Renal pelvis (tissue), 4 donors: ENCODE measurements around the gene ITIH3. TPM values are rescaled to one million over a fixed set of nuclear protein-coding genes. Genes with fewer than 3 reads are reported as not detected.

Experiments
- DNase-seq: peaks from one replicate; pipeline ENCODE4 v3.0.0-alpha.2; 2013
- polyA plus RNA-seq, 3 donors: library from polyadenylated mRNA; unstranded; fragments of 120-200 nt; gene quantifications; one replicate each; pipeline ENCODE4 v1.2.1, GENCODE V29; 2013; ENCODE audit not compliant: insufficient read length in 3 of 3

ITIH3 gene
- polyA plus RNA-seq, 3 donors: 5.5 to 9.5 (median 5.7) TPM

DNA sequence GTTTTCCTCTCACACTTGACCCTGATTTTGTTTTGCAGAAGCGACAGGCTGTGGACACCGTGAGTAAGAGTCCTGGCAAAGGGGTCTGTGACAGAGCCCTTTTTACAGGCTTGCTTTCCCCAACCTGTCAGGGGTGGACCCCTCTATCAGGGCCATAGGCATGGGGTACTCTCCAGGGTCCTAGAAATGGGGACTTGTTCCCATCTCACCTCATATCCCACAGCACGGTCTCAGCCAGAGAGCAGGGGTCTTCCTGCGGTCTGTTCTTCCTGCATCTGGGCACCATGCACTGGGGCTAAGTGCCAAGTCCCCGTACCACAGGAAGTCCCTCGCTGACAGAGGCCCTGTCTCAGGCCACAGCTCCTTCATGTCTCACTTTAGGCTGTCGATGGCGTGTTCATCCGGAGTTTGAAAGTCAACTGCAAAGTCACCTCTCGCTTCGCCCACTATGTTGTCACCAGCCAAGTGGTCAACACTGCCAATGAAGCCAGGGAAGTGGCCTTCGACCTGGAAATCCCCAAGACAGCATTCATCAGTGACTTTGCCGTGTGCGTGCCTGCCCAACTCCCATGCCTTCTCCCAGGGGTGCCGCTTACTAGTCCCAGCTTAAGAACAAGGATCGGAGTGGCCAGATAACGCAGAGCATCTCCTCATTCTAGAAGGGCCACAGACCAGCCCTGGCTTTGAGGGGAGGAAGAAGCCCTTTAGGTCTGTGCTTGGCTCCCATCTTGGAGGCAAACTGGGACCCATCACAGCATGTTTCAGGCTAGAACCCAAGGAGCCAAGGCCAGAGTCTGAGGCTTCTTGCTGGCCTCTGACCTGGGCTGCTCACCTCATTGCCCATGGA lies 16.4 kb upstream of the ITIH3 start:
- DNase-seq: no peak

DNA sequence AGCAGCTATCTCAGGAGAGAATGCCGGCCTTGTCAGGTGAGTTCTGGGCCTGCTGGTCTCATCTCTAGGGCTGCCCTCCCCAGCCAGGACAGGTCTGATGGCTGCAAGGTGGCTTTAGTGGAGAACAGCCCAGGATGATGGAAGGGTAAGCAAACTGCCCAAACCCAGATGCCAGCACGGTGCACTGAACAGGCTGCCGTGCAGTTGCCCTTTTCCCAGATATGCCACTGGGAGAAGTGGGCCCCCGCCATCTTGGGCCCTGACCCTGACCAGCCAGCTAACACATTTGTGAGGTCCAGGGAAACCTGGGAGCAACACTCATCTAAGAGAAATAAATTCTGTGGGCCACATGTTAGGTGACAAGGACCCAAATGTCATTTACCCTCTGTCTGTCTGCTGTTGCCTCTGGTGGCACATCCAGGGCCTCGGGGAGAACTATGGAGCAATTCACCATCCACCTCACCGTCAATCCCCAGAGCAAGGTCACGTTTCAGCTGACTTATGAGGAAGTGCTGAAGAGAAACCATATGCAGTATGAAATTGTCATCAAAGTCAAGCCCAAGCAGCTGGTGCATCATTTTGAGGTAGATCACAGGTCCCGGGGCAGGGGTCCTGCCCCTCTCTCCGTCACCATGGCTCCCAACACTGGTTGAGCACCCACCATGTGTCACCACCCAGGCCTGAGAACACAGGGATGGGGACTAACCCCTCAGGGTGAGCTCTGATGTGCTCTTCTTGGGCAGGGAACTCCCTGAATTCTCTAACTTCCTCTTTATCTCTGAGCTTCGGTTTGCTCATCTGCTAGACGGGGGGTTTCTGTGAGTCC lies 15.4 kb upstream of the ITIH3 start:
- no peak for DNase-seq

DNA sequence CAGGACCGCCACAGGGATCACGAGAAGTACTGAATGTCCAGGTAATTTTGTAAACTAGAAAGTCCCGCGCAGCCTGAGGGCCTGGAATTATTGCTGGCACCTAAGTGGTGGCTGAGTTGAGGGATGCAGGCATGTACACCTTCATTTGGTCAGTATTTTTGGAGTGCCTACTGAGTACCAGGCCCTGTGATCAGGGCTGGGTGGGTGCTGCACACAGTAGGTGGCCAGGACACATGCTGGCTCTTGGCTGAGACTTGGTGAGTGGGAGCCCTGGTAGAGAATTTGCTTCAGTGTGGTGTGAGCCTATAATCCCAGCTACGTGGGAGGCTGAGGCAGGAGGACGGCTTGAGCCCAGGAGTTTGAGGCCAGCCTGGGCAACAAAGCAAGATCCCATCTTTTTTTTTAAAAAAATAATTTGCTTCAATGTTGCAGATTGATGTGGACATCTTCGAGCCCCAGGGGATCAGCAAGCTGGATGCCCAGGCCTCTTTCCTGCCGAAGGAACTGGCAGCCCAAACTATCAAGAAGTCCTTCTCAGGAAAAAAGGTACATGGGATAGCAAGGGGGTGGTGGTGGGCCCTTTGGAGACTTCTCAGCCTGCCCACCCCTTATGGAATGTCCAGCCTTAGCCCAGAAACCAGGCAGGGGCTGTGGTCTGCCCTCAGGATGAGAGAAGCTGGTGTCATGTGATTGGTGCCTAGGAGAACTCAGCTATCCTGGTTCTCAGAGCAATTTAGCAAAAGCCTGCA lies 14.6 kb upstream of the ITIH3 start:
- DNase-seq: no peak

DNA sequence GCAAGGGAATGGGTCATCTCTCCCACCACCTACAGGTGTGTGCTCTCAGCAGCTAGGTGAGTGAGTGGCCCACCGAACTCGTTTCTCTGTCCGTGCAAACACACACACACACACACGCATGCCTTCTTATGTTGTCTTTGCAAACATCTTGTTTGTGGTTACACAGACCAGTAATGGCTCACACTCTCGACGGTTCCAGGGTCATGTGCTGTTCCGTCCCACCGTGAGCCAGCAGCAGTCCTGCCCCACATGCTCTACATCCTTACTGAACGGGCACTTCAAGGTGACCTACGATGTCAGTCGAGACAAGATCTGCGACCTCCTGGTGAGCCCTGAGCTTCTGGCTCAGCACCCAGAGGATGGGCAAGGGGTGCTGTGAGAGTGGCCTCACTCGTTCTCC lies 12.9 kb upstream of the ITIH3 start:
- no peak for DNase-seq

DNA sequence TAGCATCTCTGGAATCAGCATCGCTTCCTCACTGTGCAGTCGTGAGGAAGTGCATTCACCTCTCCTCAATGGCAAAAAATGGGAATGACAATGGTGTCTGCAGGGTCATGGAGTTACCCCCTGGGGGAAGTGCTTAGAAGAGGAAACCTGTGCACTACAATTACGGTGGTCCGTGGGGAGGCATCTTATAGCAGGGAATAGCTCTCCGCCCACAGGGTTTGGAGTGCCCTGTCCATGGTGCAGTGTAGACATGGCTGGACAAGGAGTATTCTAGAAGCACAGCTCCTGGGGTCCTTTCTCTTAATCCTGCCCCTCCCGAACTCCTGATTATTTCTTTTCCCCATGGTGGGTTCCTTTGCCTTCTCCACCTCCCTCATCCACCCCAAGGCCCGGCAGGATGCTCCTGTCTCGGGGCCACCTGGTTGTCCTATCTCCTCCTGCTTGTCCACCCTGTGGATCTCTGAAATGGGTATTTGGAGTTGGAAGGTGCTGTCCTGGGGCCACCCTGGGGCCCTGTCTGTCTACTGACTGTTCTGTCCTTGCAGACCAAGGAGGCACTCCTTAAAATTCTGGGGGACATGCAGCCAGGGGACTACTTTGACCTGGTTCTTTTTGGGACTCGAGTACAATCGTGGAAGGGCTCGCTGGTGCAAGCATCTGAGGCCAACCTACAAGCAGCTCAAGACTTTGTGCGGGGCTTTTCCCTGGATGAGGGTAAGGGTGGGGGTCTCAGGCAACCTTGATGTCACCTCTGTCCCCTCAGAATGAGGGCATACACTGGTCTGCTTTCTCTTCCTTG lies 12.0 kb upstream of the ITIH3 start:
- no peak for DNase-seq

DNA sequence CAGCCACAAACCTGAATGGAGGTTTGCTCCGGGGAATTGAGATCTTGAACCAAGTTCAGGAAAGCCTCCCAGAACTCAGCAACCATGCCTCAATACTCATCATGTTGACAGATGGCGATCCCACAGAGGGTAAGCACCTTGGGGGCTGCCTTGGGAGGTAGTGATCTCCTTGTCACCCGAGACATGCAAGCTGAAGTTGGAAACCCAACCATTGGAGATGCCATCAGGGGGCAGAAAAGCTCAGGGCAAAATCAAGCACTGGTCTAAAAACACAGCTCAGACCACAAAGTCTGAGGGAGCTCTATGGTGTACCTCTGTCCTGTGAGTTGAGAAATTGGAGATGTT lies 11.4 kb upstream of the ITIH3 start:
- DNase-seq: no peak

DNA sequence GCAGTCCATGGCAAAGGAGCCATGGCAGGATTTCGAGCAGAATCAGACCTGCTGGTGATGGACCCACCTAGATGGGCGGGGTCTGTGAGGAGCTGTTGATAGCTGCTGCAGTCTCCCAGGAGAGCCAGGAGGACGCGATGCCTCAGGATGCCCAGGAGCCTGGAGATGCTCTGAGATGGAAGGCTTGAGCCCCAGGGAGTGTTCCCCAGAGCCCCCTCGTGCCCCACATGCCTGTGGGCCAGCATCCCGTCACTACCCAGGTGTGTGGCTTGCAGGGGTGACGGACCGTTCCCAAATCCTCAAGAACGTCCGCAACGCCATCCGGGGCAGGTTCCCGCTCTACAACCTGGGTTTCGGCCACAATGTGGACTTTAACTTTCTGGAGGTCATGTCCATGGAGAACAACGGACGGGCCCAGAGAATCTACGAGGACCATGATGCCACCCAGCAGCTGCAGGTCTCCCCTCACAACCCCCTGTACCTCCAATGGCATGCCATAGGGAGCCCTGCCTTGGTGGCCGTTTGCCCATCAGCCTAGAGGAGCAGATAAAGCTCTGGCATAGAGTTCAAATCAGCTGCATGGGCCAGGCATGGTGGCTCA lies 10.5 kb upstream of the ITIH3 start:
- DNase-seq: no peak

DNA sequence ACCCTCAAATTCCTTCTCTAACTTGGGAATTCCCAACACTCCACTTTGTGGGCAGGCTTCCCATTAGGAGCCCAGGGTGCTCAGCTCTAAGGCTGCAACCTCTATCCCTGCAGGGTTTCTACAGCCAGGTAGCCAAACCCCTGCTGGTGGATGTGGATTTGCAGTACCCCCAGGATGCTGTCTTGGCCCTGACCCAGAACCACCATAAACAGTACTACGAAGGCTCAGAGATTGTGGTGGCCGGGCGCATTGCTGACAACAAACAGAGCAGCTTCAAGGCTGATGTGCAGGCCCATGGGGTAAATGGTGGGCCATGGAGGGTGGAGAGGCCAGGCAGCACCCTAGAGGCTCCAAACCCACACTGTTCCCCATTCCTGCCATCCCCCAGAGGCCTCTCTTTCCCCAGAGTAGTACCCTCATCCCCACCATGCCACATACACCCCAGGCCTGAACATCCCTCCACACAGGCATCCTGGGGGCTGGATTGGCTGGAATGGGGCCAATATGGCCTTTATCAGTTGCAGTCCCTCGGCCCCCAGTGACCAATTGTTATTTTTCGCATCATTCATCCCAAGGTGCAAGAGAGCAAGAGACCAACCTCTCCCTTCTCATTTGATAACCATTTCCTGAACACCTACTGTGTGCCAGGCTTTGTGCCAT lies 9.5 kb upstream of the ITIH3 start:
- DNase-seq: no peak

DNA sequence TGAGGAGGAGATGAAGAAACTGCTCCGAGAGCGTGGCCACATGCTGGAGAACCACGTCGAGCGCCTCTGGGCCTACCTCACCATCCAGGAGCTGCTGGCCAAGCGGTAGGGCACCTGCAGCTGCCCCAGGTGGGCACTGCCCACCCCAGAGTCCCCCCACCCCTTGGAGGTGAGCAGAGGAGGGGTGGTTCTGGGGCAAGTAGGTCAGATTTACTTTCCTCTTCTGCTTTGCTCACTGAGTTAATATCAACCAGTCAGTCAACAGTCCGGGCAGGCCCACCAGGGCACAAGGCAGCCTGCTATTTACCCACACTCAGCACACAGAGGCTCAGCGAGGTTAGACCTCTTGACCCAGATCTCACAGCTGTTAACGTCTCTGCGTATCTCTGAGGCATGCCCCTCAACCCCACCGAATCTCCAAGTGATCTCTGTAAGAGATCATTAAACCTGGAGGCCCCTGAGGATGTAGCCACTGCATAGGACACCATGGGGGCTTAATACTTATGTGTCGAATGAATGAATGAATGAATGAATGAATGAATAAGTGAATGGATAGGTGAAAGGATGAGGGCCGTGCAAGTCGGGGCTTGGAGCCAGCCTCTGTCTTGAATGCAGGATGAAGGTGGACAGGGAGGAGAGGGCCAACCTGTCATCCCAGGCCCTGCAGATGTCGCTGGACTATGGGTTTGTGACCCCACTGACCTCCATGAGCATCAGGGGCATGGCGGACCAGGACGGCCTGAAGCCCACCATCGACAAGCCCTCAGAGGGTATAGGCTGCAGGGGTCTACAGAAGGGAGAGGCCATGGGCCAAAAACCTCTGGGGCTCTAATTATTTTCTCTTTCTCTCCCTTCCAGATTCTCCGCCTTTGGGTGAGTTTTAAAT lies 8.0 kb upstream of the ITIH3 start:
- DNase-seq: no peak

DNA sequence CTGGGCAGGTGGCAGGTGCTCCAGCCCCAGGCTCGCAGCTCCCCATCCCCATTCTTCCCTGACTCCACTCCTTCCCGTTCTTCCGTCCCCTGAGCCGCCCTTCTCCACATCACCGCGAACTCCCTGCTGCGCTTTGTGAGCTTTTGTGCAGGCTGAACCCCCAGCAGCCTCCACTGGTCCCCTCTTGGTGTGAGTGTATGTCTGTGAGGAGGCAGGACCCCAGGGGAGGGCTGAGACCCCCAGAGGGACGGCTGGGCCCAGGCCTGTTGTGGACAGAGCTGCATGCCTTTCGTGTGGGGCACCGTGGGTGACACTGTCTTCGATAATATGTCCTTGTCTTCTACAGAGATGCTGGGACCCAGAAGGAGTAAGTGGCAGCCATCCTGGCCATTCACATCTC lies 7.3 kb upstream of the ITIH3 start:
- no peak for DNase-seq

DNA sequence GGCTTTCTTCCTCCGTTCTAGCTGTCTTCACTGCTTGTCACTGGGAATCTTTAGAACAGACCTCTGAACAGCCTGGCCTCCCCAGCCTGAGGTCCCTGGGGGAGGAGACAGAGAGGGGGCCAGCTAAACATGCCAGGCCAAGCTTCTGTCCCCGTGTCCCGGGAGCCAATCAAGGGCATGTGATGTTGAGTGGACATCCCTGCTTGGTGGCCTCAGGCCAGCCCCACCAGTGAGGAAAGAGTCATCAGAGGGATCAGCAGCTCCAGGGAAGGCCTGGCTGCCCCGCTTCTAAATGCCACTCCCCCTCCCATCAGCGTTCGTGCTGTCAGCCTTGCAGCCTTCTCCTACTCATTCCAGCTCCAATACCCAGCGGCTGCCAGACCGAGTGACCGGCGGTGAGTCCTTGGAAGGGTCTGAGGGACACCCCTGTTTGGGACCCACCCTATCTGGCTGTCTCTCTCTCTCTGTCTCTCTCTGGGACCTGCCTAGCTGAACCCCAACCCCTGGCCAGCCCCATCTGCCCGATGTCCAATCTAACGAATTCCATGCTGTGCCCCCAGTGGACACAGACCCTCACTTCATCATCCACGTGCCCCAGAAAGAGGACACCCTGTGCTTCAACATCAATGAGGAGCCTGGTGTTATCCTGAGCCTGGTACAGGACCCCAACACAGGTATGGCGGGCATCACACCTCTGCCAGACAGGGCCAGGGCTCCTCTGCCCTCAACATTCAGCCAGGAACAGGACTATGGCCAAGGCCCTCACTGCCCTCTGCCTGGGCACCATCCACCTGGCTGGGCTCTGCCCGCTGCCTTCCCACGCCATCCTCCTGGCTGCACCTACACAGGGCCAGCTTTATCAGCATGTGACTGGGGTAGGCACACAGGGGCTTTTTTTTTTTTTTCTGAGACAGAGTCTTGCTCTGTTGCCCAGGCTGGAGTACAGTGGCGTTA lies 6.6 kb upstream of the ITIH3 start:
- DNase-seq: no peak

DNA sequence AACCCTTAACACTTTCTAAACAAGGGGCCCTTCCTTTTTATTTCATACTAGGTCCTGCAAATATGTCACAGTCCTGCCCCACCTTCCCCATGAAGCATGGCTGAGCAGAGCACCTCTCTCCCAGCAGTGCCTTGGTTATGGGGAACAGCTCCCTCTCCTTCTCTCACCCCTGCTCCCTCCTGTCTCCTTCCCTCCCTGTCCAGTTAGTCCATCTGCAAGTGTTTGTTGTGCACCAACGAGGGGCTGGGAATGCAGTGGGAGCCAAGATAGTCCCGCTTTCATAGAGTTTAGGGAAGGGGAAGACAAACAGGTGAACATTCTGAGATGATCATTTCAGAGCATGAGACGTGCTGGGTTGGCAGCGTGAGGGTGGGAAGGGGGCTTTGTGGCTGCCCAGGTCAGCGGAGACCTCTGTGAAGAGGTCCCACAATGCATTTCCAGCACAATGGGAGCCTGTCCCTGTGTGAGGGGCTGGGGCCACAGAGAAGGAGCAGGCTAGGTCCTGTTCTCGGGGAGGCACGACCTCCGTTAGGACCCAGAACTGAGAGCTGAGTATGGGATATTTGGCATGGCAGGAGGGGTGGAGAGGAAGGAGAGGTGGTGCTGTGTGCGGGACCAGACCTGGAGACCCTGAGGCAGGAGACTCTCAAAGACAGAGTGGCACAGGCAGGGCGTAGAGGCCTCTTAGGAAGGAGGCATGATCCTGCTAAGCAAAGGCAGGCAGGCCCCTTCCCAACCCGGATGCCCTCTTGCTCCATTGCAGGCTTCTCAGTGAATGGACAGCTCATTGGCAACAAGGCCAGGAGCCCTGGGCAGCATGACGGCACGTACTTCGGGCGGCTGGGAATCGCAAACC lies 5.5 kb upstream of the ITIH3 start:
- DNase-seq: no peak

DNA sequence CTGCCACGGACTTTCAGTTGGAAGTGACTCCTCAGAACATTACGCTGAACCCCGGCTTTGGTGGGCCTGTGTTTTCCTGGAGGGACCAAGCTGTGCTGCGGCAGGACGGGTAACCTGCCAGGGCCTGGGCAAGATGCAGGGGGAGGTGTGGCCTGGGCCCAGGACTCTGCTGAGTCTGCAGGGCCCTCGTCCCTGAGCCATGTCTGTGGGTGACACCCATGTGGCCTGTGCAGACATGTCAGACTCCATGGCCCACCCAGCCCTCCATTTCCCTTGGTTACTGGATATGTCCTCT lies 4.9 kb upstream of the ITIH3 start:
- no peak for DNase-seq

DNA sequence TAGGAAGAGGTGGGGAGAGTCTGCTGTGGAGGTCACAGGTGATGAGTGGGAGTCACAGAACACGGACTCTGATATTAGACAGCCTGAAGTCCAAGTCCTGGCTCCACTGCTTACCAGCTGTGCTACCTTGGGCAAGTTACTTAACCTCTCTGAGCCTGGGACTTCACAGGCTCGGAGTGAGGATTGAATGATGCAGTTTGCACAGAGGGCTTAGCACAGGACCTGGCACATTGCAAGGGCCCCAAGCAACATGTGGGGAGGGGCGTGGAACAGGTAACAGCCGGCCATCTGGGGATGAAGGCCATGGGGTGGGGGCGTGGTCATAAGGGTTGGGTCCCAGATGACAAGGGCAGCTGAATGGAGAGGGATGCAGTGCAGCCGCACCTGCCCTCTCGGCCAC lies 4.3 kb upstream of the ITIH3 start:
- no peak for DNase-seq

DNA sequence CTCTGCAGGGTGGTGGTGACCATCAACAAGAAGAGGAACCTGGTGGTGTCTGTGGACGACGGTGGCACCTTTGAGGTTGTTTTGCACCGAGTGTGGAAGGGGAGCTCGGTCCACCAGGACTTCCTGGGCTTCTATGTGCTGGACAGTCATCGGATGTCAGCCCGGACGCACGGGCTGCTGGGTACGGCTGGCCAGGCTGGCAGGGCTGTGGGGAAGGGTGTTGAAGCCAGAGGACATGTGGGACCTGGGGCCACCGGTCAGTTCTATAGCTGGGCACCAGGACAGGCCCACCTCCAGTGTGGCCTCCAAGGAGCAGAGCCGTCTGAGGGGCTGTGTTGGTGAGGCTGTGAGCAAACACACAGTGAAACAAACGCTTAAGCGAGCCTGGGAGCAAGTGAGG lies 3.9 kb upstream of the ITIH3 start:
- no peak for DNase-seq

DNA sequence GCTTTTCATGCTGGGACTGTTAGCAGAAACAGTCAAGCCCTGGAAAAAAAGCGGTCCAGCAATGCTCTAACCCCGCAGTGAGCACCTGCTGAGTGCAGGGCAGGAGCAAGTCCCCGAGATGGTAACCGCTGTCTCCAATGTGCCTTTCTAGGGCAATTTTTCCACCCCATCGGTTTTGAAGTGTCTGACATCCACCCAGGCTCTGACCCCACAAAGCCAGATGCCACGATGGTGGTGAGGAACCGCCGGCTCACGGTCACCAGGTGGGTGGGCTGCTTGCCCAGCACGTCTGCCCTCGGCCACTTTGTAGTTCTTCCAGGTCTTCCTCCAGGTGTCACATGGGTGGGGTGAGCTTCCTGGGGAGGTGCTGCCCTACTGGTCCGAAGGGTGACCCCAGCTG lies 3.2 kb upstream of the ITIH3 start:
- no peak for DNase-seq

DNA sequence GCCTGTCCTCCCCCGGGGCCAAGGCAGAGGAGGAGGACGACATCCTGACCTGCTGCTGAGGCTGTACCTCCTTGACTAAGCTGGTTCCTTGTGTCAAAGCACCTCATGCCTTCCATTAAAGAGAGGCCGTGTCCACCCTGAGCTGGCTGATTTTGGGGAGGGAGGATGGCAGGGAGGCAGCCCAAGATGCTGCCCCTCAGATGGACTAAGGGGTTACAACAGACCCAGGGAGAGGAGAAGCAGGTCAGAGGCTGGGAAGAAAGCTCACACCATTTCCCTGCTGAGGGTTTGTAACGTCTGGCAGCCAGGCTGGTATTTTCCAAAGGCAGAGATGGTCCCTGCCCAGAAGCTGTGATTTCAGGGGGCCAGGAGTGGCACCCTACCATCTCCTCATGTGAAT lies 2.7 kb upstream of the ITIH3 start:
- no peak for DNase-seq

DNA sequence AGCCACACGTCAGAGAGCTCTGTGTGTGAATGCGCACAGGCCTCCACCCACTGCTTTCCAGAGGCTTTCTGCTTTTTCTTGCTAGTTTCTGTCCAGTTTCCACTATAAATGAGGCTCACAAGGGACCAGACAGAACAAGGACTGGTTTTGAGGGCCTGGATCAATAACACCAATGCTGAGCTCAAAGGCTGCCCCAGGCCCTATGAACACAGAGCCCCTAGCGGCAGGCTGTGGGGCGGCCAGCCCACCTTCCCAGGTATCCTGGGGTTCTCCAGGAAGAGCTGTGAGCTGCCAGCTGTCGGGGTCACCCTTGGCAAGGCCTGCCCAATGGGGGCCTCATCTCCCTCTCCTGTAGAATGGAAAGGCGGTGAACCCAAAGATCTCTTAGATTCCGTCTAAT lies 2.2 kb upstream of the ITIH3 start:
- no peak for DNase-seq
